ENCODE measurements around the gene MS4A6E. TPM values are rescaled to one million over a fixed set of nuclear protein-coding genes. Genes with fewer than 3 reads are reported as not detected.
A peak's percentile ranks its signal among the peaks of the same experiment; 100 is the strongest.

MS4A6E gene
- total RNA-seq, 2 donors from 2014 or later: not detected

DNA sequence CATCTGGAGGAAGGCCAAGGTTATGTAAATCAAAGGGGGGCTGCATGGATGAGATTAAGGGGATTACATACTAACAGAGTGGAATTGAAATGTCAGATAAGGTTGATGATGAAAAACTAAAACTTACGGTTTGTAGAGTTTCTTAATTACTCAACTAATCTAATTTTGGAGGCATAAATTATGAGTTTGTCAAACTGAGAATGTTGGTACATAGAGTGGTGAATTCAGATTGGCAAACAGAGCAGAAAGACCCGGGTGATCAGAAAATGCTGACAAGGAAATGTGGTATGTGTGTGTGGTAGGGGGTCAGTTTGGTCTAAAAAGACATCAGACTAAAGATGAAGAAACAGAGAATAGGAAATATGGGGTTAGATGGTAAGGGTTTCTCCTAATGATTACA is 11.0 kb downstream of the MS4A6E start:
- no peak overlapping the region for H3K4me3 Mint-ChIP-seq
- H3K4me1 Mint-ChIP-seq: peaks cover 3% of the 10 kb centered on the region
- Histone ChIP-seq H3K4me3 (ENCODE audit: low read length) (no peak overlapping the region), H3K27me3 (ENCODE audit: control insufficient read depth, insufficient read depth, low read length, poor library complexity, severe bottlenecking) (no peaks in the 10 kb centered on the region), H3K9me3 (ENCODE audit: control insufficient read depth, low read length) (no peaks in the 10 kb centered on the region), H3K36me3 (ENCODE audit: control insufficient read depth, insufficient read depth, low read length) (no peaks in the 10 kb centered on the region), H3K9ac (ENCODE audit: extremely low read depth, low read length, poor library complexity, severe bottlenecking) (no peak overlapping the region), H3K4me1 (ENCODE audit: control insufficient read depth, insufficient read depth, low read length) (no peaks in the 10 kb centered on the region), H3K27ac (ENCODE audit: low read depth, low read length) (no peak overlapping the region)
- WGBS, 2 experiments (ENCODE audit: insufficient coverage in 1 of 2, insufficient read length in 1 of 2): 89 to 98% methylated on average over 2 of the region's 2 CpGs
- no peak for DNase-seq
- H3K27me3 Mint-ChIP-seq (ENCODE audit: insufficient read depth): no peaks in the 10 kb centered on the region
- H3K36me3 Mint-ChIP-seq (ENCODE audit: low read depth): no peaks in the 10 kb centered on the region
- no peak overlapping the region for H3K27ac Mint-ChIP-seq
- no peaks in the 10 kb centered on the region for H3K9me3 Mint-ChIP-seq
- TF ChIP-seq, protein P1, sequence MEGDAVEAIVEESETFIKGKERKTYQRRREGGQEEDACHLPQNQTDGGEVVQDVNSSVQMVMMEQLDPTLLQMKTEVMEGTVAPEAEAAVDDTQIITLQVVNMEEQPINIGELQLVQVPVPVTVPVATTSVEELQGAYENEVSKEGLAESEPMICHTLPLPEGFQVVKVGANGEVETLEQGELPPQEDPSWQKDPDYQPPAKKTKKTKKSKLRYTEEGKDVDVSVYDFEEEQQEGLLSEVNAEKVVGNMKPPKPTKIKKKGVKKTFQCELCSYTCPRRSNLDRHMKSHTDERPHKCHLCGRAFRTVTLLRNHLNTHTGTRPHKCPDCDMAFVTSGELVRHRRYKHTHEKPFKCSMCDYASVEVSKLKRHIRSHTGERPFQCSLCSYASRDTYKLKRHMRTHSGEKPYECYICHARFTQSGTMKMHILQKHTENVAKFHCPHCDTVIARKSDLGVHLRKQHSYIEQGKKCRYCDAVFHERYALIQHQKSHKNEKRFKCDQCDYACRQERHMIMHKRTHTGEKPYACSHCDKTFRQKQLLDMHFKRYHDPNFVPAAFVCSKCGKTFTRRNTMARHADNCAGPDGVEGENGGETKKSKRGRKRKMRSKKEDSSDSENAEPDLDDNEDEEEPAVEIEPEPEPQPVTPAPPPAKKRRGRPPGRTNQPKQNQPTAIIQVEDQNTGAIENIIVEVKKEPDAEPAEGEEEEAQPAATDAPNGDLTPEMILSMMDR (conservative IDR thresholded peaks at IDR 0.05): no peak

DNA sequence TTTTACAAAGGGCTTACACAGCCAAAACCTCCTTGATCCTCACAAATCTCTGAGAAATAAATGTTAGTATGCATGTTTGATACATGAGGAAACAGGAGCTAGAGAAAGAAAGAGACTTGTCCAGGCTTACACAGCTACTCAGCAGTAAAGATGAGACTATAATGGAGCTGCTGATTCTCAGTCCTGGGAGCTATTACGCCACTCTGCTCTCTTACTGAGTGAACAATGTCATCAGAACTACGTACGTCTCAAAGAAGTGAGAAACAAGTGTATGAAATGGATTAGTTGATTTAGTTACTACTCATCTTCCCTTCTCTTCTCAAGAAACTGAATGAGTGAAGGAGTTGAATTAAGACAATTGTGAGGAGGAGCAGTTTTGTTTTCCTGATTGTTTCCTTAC is 12.3 kb downstream of the MS4A6E start:
- no peaks in the 10 kb centered on the region for H3K36me3 Mint-ChIP-seq (ENCODE audit: low read depth)
- peaks cover 3% of the 10 kb centered on the region for H3K4me1 Mint-ChIP-seq
- H3K4me3 Mint-ChIP-seq: no peak overlapping the region
- Histone ChIP-seq H3K4me3 (ENCODE audit: low read length) (no peak overlapping the region), H3K27me3 (ENCODE audit: control insufficient read depth, insufficient read depth, low read length, poor library complexity, severe bottlenecking) (no peaks in the 10 kb centered on the region), H3K36me3 (ENCODE audit: control insufficient read depth, insufficient read depth, low read length) (no peaks in the 10 kb centered on the region), H3K9me3 (ENCODE audit: control insufficient read depth, low read length) (no peaks in the 10 kb centered on the region), H3K9ac (ENCODE audit: extremely low read depth, low read length, poor library complexity, severe bottlenecking) (no peak overlapping the region), H3K4me1 (ENCODE audit: control insufficient read depth, insufficient read depth, low read length) (no peaks in the 10 kb centered on the region), H3K27ac (ENCODE audit: low read depth, low read length) (no peak overlapping the region)
- H3K27ac Mint-ChIP-seq: no peak overlapping the region
- no peak for DNase-seq
- H3K9me3 Mint-ChIP-seq: no peaks in the 10 kb centered on the region
- TF ChIP-seq, protein P1 (conservative IDR thresholded peaks at IDR 0.05): no peak
- WGBS, 2 experiments (ENCODE audit: insufficient coverage in 1 of 2, insufficient read length in 1 of 2): no CpG with 5 or more reads among the region's 3 CpGs
- no peaks in the 10 kb centered on the region for H3K27me3 Mint-ChIP-seq (ENCODE audit: insufficient read depth)

DNA sequence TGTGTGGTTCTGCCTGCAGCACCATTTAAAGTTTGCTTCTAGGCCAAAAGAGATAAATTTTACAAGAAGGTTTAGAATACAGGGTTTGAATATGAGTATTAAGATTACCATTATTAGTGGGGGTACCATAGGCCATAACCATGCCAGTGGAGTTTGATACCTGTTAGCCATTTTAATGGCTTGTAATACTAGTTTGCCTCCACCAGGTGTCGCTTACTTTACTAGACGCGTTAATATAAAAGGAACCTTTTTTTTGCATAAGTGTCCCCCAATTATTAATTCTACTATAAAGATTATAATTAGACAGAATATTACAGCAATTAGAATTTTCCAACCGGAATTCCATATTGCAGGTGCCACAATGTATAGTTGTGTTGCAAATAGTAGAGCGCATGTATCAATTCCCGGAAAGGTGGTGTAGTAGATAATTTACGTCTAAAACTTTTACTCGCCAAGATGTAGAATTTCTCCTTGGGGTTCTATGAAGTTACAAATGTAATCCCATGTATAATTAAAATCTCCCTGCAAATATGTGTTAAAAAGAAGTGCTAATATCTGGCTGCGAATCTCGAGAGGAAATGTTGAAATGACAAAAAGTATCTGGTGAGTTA is 16.1 kb downstream of the MS4A6E start:
- no peak for DNase-seq
- no peaks in the 10 kb centered on the region for H3K9me3 Mint-ChIP-seq
- H3K36me3 Mint-ChIP-seq (ENCODE audit: low read depth): no peaks in the 10 kb centered on the region
- Histone ChIP-seq H3K4me3 (ENCODE audit: low read length) (no peak overlapping the region), H3K27me3 (ENCODE audit: control insufficient read depth, insufficient read depth, low read length, poor library complexity, severe bottlenecking) (no peaks in the 10 kb centered on the region), H3K4me1 (ENCODE audit: control insufficient read depth, insufficient read depth, low read length) (no peaks in the 10 kb centered on the region), H3K9me3 (ENCODE audit: control insufficient read depth, low read length) (no peaks in the 10 kb centered on the region), H3K27ac (ENCODE audit: low read depth, low read length) (no peak overlapping the region), H3K9ac (ENCODE audit: extremely low read depth, low read length, poor library complexity, severe bottlenecking) (no peak overlapping the region), H3K36me3 (ENCODE audit: control insufficient read depth, insufficient read depth, low read length) (no peaks in the 10 kb centered on the region)
- TF ChIP-seq, protein P1 (conservative IDR thresholded peaks at IDR 0.05): peak; percentile 84
- H3K27me3 Mint-ChIP-seq (ENCODE audit: insufficient read depth): no peaks in the 10 kb centered on the region
- H3K4me3 Mint-ChIP-seq: no peak overlapping the region
- peaks cover 3% of the 10 kb centered on the region for H3K4me1 Mint-ChIP-seq
- 79 to 100% methylated on average over 1 to 8 of the region's 10 CpGs for whole genome bisulfite sequencing, 2 experiments (ENCODE audit: insufficient coverage in 1 of 2, insufficient read length in 1 of 2)
- H3K27ac Mint-ChIP-seq: no peak overlapping the region

All from endodermal cell (in vitro differentiated cells).